GM06990 (cell line): ENCODE results near the gene TMEM260.

Experiments used
- DNase-seq: peaks from one replicate; pipeline ENCODE4 v3.0.0-alpha.2; 2011; ENCODE audit not compliant: insufficient read length; ENCODE audit errors: extremely low read depth
- H3K27me3 ChIP-seq: replicated peaks from 2 replicates; pipeline ENCODE4 v1.6.0; 2011; ENCODE audit warnings: low read length; ENCODE audit not compliant: control insufficient read depth, insufficient read depth
- H3K36me3 ChIP-seq: 2 replicates; pipeline ENCODE4 v1.5.1; 2011; ENCODE audit warnings: low read length; ENCODE audit not compliant: control insufficient read depth, insufficient read depth
- H3K4me3 ChIP-seq: replicated peaks from 2 replicates; pipeline ENCODE4 v1.5.1; 2011; ENCODE audit warnings: low read depth, mild to moderate bottlenecking, control low read depth, low read length
- CTCF ChIP-seq: IDR thresholded peaks from 2 replicates; pipeline ENCODE4 v1.5.1; 2011; ENCODE audit warnings: low read length, control low read depth, mild to moderate bottlenecking, inconsistent platforms; ENCODE audit not compliant: insufficient read depth, poor library complexity, severe bottlenecking

Gene TMEM260

GRCh38 chr14:56569174-56569573 lies 10.4 kb upstream of the TMEM260 start:
- no peaks in the 10 kb centered on the region for H3K36me3 ChIP-seq
- H3K4me3 ChIP-seq: no peak overlapping the region
- DNase-seq: no peak
- TF ChIP-seq CTCF: no peak
- no peaks in the 10 kb centered on the region for H3K27me3 ChIP-seq

- DNase-seq: no peak
These were observed 9.3 kb upstream of the TMEM260 start for GRCh38 chr14:56570295-56570694.

DNA sequence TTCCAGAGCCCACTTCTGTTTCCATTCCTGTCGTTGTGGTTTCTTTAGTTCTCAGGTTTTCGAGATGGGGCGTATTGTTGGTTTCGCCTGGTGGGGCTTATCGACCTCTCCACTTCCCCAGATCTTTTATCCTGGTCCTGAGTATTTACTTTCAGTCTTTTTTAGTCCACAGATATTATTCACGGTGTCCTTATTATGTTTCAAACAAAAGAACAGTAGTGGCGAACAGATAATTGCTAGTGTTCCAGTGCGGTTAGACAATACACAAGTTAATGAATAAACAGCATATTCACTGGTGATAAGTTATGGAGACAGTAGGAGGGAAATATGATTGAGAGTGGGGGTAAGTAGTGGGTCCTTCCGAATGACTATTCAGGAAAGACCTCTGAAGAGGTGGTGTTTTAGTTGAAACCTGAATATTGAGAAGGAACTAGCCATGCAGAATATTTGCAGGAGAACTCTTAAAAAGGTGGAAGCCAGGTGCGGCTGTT lies 668 bp downstream of the TMEM260 start:
- no peaks in the 10 kb centered on the region for H3K27me3 ChIP-seq
- DNase-seq: no peak
- peak overlapping the region; percentile 84 for H3K4me3 ChIP-seq
- TF ChIP-seq CTCF: no peak
- no peaks in the 10 kb centered on the region for H3K36me3 ChIP-seq

More at GRCh38 chr14:56570295-56570694, 9.3 kb upstream of the TMEM260 start:
- no peaks in the 10 kb centered on the region for H3K27me3 ChIP-seq
- H3K36me3 ChIP-seq: no peaks in the 10 kb centered on the region
- TF ChIP-seq CTCF: no peak
- H3K4me3 ChIP-seq: no peak overlapping the region

GRCh38 chr14:56581041-56581727 lies 1.6 kb downstream of the TMEM260 start:
- H3K36me3 ChIP-seq: no peaks in the 10 kb centered on the region
- H3K27me3 ChIP-seq: no peaks in the 10 kb centered on the region
- no peak for TF ChIP-seq CTCF
- peak; percentile 13 for DNase-seq
- peak overlapping the region; percentile 84 for H3K4me3 ChIP-seq

GRCh38 chr14:56585461-56586084 lies 6.0 kb downstream of the TMEM260 start:
- DNase-seq: no peak
- no peak for TF ChIP-seq CTCF
- H3K4me3 ChIP-seq: no peak overlapping the region
- H3K27me3 ChIP-seq: no peaks in the 10 kb centered on the region
- H3K36me3 ChIP-seq: no peaks in the 10 kb centered on the region; the same call in 1 of the 2 replicates
